ENCODE measurements around the gene SHISAL2B.
"Not testable (repeated sequence)": the region's sequence is repeated elsewhere in the genome, so short reads cannot be mapped to it uniquely, and the experiment has no call there.

The SHISAL2B gene

GRCh38 chr5:64690417-64691151 lies at the start of gene SHISAL2B:
SHISAL2B (plus strand) TSS chr5:64690503; CDS start chr5:64690624, 121 bp downstream.
- no peak for DNase-seq

GRCh38 chr5:64644831-64645230 lies 45.5 kb upstream of the SHISAL2B start:
- no peak for DNase-seq

- no peak for DNase-seq
These were observed 44.1 kb upstream of the SHISAL2B start for GRCh38 chr5:64646169-64646568.

DNA sequence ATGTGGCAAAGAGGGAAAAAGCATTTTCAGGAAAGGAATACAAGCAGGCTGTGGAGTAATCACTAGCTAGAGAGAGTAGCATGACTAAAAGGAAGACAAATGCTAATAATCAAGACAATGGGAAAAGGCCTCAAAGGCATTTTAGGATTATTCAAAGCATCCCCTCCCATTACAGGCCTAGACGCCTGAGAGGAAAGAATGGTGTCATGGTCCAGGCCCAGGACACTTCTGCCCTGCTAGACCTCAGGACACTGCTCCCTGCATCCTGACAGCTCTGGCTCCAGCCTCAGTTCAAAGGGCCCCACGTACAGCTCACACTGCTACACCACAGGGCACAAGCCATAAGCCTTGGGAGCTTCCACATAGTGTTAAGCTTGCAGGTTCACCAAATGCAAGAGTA lies 40.8 kb upstream of the SHISAL2B start:
- no peak for DNase-seq

DNA sequence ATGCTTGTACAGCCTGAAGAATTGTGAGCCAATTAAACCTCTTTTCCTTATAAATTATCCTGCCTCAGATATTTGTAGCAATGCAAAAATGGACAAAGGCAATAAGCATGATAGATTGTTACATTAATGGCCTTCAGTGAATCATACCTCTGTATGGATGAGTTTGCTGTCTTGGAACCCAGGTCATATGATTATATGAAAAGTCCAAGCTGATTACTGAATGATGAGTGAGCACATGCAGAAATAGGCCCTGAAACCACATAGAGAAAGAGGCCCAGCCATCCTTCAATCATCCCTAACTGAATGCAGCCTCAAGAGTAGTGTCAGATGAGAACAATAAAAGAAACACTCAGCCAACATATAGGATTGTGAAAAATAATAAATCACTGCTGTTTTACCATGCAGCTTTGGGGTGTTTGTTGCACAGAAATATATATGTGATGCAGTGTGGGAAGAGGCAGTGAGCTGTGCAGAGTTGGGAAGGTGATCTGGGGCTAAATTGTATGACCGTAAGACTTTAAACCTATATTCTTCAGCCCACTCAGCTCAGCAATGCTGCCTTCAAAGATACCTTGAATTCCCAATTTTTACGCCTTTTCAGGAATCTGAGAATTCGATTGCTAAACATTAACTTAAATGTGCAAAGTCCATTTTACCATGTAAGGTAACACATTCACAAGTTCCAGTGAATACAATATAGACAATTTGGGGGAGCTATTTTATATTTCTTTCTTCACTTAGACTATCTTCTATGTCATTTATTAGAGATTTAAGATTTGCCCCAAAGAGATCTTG lies 36.3 kb upstream of the SHISAL2B start:
- no peak for DNase-seq

- no peak for DNase-seq
These were observed 35.8 kb upstream of the SHISAL2B start for GRCh38 chr5:64654561-64654938.

- no peak for DNase-seq
These were observed 34.7 kb upstream of the SHISAL2B start for GRCh38 chr5:64655596-64655995.

GRCh38 chr5:64659289-64659688 lies 31.0 kb upstream of the SHISAL2B start:
- DNase-seq: no peak

GRCh38 chr5:64663181-64663580 lies 27.1 kb upstream of the SHISAL2B start:
- DNase-seq: not testable (repeated sequence)

- no peak for DNase-seq
These were observed 25.1 kb upstream of the SHISAL2B start for GRCh38 chr5:64665243-64665642.

- DNase-seq: no peak
These were observed 24.2 kb upstream of the SHISAL2B start for GRCh38 chr5:64666078-64666477.

GRCh38 chr5:64667068-64667467 lies 23.2 kb upstream of the SHISAL2B start:
- no peak for DNase-seq

DNA sequence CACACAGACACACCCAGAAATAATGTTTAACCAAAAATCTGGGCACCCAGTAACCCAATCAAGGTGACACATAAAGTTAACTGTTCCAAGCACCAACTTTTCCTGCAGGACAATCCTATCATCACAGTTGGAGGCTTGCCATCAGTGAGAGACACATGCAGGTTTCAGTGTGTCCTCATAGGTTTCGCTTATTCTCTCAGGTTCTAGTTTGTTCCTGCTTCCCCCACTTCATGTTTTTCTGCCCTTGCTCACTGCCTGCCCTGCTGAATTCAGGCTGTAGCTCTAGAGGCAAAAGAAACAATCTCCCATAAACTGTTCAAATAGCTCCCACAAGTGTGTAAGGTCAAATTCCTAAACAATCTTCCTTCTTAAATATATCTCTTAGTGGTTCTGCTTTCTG lies 20.0 kb upstream of the SHISAL2B start:
- no peak for DNase-seq

GRCh38 chr5:64671678-64672077 lies 18.6 kb upstream of the SHISAL2B start:
- no peak for DNase-seq

GRCh38 chr5:64678374-64678773 lies 11.9 kb upstream of the SHISAL2B start:
- peak in 3 of 56 donors; percentile 0 to 21 (median 1) for DNase-seq

DNA sequence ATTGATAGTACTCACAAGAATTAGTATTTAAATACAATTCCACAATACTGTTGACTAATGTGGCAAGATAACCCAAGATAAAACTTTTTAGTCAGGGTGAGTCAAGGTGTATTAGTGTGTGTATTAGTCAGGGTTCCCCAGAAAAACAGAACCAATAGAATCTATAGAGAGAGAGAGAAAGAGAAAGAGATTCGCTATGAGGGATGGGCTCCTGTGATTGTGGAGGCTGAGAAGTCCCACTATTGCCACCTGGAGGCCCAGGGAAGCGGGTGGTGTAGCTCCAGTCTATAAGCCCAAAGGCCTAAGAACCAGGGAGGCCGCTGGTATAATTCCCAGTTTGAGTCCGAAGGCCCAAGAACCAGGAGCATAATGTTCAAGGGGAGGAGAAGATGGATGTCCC lies 10.0 kb upstream of the SHISAL2B start:
- DNase-seq: no peak

- DNase-seq: no peak
These were observed 7.7 kb upstream of the SHISAL2B start for GRCh38 chr5:64682608-64683007.

- DNase-seq: no peak
These were observed 4.4 kb upstream of the SHISAL2B start for GRCh38 chr5:64685866-64686265.

GRCh38 chr5:64688391-64688790 lies 1.9 kb upstream of the SHISAL2B start:
- no peak for DNase-seq

GRCh38 chr5:64688965-64689364 lies 1.3 kb upstream of the SHISAL2B start:
- DNase-seq: no peak

GRCh38 chr5:64690104-64690416 lies 243 bp upstream of the SHISAL2B start:
- DNase-seq: no peak

DNA sequence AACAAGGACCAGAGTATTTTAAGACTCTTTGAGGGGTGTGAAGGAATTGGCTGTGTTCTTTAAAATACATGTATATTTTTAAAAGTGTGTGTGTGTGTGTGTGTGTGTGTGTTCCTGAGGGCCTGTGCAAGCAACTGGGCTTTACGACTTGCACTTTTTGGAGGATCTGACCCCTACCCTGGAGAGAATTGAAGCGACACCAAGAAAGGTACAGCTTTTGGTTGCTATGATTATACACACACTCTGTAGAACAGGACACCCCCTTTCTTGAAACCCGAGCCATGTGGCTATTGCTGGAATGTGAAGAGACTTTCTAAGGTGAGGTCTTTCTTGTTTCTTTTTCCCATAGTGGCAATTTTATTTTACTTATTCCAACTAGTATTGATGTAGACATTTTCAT lies 988 bp downstream of the SHISAL2B start:
- no peak for DNase-seq

DNA sequence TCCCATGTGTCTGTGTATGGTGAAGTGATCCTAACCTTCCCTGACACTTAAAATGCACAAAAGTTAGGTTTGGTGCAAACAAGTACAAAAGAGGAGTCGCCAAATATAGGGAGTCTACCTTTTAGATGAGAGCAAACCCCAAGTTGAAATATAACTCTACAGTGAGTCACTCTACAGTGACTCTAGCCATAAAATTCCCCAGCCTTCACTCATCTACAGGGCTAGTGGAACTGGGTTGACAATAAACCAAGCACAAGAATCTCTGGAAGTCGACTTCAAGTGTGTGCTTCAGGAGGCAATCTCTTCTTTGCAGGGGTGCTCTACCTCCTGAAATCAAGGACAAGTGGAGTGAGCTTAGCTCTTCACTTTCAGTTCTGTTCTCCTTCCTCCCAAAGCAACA lies 3.3 kb downstream of the SHISAL2B start:
- DNase-seq: no peak

Measured in amygdala (tissue), 56 donors.